ENCODE results near the gene SYMPK. TPM values are rescaled to one million over a fixed set of nuclear protein-coding genes. Genes with fewer than 3 reads are reported as not detected.

SYMPK gene
- total RNA-seq, 4 donors from 2014 or later: 31.0 to 89.0 (median 57.4) TPM

DNA sequence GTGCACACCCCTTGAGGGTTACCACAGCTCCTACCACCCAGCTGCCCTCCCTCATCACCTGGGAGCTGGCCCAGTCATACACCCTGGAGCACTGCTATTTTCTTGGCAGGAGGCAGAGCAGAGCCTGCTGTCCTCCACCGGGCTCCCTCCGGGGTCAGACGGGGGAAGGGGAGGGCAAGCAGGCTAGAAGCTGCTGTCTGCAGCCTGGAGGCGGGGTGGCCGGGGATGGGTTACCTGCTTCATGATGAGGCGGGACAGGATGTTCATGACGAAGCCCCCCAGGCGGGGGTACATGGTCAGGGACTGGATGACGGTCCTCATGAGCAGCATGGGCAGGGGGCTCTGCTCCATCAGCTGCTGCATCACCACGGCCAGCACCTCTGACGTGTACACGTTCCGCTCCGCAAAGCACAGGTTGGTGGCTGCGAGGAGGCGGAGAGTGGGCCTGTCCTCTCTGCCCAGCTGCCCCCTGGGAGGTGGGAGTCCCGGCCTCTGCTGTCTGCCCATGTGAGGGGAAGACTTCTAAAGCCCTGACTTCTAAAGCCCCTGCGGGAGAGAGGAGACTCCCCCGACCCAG, 45.1 kb downstream of the SYMPK start:
- peaks cover 0 to 9% of the 10 kb centered on the region in 2 donors for H3K27me3 ChIP-seq
- TF ChIP-seq POLR2A (IDR thresholded peaks at IDR 0.05) (no peak), EP300 (IDR thresholded peaks at IDR 0.05) (no peak)
- TF ChIP-seq, protein P1, sequence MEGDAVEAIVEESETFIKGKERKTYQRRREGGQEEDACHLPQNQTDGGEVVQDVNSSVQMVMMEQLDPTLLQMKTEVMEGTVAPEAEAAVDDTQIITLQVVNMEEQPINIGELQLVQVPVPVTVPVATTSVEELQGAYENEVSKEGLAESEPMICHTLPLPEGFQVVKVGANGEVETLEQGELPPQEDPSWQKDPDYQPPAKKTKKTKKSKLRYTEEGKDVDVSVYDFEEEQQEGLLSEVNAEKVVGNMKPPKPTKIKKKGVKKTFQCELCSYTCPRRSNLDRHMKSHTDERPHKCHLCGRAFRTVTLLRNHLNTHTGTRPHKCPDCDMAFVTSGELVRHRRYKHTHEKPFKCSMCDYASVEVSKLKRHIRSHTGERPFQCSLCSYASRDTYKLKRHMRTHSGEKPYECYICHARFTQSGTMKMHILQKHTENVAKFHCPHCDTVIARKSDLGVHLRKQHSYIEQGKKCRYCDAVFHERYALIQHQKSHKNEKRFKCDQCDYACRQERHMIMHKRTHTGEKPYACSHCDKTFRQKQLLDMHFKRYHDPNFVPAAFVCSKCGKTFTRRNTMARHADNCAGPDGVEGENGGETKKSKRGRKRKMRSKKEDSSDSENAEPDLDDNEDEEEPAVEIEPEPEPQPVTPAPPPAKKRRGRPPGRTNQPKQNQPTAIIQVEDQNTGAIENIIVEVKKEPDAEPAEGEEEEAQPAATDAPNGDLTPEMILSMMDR (IDR thresholded peaks at IDR 0.05): no peak

DNA sequence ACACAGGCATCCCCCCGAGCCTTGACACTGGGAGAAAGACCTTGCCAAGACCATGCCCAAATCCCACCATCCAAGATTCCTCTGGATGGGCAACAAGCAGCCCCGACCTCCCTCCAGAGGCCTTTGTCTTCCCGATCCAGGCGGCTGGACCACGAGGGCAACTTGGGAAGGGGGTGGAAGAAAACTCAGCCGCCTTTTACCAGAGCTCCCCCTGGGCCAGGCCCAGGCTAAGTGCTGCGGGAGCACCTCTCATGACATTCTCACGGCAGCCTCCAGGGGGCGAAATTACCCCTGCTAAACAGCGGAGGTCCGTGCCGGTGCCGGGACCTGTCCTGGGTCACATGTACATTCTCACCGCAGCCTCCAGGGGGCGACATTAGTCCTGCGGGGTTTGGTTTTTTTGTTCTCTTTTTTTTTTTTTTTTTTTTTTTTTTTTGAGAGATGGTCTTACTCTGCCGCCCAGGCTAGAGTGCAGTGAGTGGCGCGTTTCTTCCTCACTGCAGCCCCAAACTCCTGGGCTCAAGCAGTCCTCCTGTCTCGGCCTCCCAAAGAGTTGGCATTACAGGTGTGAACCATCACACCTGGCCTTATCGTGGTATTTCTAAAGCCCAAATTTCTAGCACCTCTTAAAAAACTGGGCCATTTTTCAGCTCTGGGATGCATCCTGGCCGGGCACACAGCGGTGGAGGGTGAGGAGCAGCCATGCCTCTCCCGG, 45.8 kb downstream of the SYMPK start:
- H3K9me3 ChIP-seq: no peaks in the 10 kb centered on the region
- TF ChIP-seq EP300 (IDR thresholded peaks at IDR 0.05) (peak in 1 of 2 donors; percentile 36), POLR2A (IDR thresholded peaks at IDR 0.05) (no peak)
- TF ChIP-seq, protein P1 (IDR thresholded peaks at IDR 0.05): peak; percentile 91 to 94 (median 93)
- peaks cover 0 to 21% (median 3%) of the 10 kb centered on the region in 4 donors for H3K4me1 ChIP-seq
- DNase-seq (ENCODE audit: low spot score in 2 of 2): peak; percentile 84 to 90
- H3K36me3 ChIP-seq: peaks cover 0 to 56% (median 0%) of the 10 kb centered on the region in 3 donors
- H3K4me3 ChIP-seq: no peak overlapping the region
- H3K27ac ChIP-seq: no peak overlapping the region
- peaks cover 0 to 10% of the 10 kb centered on the region in 2 donors for H3K27me3 ChIP-seq
- 23 to 27% methylated on average over 24 of the region's 24 CpGs for WGBS, 2 donors

More for the DNA sequence above, 45.1 kb downstream of the SYMPK start:
- 74 to 79% methylated on average over 11 to 16 of the region's 19 CpGs for WGBS, 2 donors
- DNase-seq (ENCODE audit: low spot score in 2 of 2): no peak
- H3K9me3 ChIP-seq: no peaks in the 10 kb centered on the region
- no peak overlapping the region for H3K27ac ChIP-seq
- H3K4me1 ChIP-seq: peaks cover 0 to 21% (median 3%) of the 10 kb centered on the region in 4 donors
- peaks cover 0 to 63% (median 0%) of the 10 kb centered on the region in 3 donors for H3K36me3 ChIP-seq
- H3K4me3 ChIP-seq: no peak overlapping the region

DNA sequence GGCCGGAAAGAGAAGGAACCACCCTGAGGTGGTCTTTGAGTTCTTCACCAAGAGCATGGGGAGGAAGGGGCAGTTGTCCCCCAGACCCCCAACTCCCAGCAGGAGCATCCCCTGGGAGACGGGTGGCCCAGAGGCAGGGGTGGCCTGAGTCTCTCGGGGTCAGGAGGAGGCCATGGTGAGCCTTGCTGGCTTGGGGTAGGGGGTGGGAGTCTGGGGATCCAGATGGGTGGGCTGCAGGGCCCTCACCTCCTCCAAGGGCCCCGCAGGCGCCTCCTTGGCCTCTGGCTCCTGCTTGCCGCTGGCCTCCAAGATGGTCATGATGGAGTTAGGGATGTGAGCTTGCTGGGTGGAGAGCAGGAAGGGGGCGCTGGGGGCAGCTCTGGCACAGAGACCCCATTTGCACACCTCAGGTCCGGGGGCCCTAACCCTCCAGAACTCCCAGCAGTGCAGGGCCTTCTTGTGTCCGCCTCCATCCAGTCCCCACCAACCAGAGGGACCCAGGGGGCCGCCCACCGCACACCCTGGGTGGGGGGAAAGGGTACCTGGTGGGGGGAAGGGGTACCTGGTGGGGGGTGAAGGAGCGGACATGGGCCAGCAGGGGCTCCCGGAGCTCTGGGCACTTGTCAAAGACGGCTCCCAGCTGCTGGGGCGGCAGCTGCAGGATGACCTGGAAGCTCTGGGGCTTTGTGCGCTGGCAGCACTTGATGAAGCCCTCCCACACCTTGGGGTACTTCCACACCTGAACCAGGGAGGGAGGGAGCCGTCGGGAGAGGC, 46.5 kb downstream of the SYMPK start:
- TF ChIP-seq POLR2A (IDR thresholded peaks at IDR 0.05): no peak
- TF ChIP-seq, protein P1 (IDR thresholded peaks at IDR 0.05): no peak
- TF ChIP-seq EP300 (IDR thresholded peaks at IDR 0.05): no peak
- no peak overlapping the region for H3K27ac ChIP-seq
- no peaks in the 10 kb centered on the region for H3K9me3 ChIP-seq
- no peak overlapping the region for H3K4me3 ChIP-seq
- no peak for DNase-seq (ENCODE audit: low spot score in 2 of 2)
- peaks cover 0 to 21% (median 3%) of the 10 kb centered on the region in 4 donors for H3K4me1 ChIP-seq
- WGBS, 2 donors: 69 to 72% methylated on average over 15 to 17 of the region's 18 CpGs
- H3K27me3 ChIP-seq: peaks cover 0 to 10% of the 10 kb centered on the region in 2 donors
- peaks cover 0 to 51% (median 0%) of the 10 kb centered on the region in 3 donors for H3K36me3 ChIP-seq

DNA sequence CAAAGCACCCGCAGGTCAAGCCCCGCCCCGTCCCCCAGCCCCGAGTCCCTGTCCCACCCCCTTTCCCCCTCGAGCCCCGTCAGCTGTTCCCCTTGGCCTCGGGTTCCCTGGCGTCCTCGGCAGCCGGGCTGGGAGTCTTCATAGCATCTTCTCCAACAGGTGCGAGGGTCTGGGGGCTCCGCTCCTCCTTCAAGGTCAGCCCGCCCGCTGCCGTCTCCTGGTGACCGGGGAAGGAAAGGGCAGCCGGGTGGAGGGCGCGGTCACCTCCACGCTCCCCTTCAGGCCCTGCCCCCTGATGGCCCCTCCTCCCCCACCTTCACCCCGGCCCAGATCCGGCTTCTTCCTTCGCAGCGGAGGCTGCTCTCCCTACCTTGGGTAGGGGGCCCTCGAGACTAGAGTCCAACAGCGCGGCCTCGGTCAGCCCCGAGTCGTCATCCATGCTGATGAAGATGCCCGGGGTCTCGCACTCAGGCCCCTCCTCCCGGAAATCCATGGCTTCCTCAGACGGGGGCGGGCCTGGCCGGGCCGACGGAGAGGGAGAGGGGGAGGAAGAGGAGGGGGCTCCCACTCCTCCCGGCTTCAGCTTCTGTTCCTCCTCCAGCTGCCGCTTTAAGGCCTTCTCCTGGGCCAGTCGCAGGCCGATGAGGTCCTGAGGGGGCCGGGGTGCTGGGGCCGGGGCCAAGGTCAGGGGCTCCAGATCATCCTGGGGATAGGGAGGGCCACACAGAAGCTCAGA, 47.3 kb downstream of the SYMPK start:
- Histone ChIP-seq H3K4me3 (peak overlapping the region in 2 of 4 donors; percentile 26 to 42), H3K27ac (no peak overlapping the region), H3K36me3 (peaks cover 0 to 44% (median 0%) of the 10 kb centered on the region in 3 donors), H3K9me3 (no peaks in the 10 kb centered on the region), H3K27me3 (peaks cover 0 to 10% of the 10 kb centered on the region in 2 donors), H3K4me1 (peaks cover 0 to 21% (median 3%) of the 10 kb centered on the region in 4 donors)
- no peak for DNase-seq (ENCODE audit: low spot score in 2 of 2)
- no peak for TF ChIP-seq POLR2A (IDR thresholded peaks at IDR 0.05)
- TF ChIP-seq, protein P1 (IDR thresholded peaks at IDR 0.05): no peak
- TF ChIP-seq EP300 (IDR thresholded peaks at IDR 0.05): no peak
- WGBS, 2 donors: 18 to 45% methylated on average over 36 to 39 of the region's 44 CpGs
